Occipital lobe (tissue), 2 donors: ENCODE results near the gene CLEC11A. TPM values are rescaled to one million over a fixed set of nuclear protein-coding genes. Genes with fewer than 3 reads are reported as not detected.

Source experiments
- DNase-seq: peaks from one replicate; lab custom pipeline; 2025; lab: John Stamatoyannopoulos, UW
- total RNA-seq: library from RNA; depleted of rRNA; stranded (reverse); fragments of >200 nt; gene quantifications from one replicate; pipeline ENCODE4 v1.2.3, GENCODE V29; 2014

The CLEC11A gene
- total RNA-seq, 1 donor from 2014 or later = 2.5 TPM

DNA sequence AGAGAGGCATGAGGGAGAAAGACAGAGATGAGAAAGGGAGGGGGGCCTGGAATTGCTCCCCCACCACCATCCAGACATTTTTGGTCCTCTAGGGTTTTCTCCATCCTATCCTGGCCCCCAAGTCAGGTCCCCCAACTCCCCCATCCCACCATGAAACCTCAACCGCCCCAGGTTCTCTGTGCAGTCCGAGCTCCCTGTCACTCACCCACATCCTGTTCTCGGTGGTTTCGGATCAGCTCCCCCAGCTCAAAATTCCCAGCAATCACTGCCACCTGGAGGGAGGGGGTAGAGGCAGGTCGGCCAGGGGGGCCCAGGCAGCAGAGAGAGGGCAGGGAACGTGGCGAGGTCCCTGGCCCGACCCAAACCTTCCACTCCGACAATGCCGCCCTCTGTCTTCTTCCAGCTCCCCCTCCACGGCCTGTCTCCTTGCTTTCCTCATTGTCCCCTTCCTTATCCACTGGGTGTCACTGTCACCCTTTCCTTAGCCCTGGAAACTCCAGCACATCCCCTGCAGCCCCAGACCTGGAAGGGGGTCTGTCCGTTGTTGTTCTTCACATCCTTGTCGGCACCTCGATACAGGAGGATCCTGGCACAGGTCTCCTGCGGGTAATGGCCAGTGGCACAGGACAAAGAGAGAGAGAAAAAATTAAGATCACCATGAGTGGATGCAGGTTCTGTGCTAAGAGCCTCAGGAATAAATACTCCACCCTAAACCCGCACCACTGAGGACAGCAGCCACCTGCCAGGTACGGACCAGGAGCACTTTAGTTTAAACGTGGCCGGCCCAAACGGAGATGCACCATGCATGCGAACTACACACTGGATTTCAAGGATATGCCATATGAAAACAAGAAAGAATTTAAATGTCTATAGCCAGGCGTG, 19.0 kb upstream of the CLEC11A start:
- DNase-seq = no peak

DNA sequence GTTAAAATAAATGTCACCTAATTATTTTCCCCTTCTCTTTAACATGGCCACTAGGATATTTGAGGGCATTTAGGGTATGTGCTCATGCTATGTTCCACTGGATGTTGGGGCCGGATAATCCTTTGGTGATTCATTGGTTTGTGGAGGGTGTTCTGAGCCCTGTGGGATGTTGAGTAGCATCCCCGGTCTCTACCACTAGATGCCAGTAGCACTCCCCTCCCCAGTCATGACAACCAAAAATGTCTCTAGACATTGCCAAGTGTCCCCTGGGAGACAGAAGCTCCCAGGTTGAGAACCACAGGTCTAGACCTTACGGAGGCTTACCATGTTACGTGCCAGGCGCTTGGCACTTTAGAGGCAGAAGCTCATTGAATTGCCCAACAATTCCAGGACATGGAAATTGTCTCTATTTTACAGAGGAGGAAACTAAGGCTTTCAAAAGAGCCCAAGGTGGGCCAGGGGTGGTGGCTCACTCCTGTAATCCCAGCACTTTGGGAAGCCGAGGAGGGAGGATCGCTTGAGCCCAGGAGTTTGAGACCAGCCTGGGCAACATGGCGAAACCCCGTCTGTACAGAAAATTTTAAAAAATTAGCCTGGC, 17.6 kb upstream of the CLEC11A start:
- DNase-seq = peak; percentile 31

DNA sequence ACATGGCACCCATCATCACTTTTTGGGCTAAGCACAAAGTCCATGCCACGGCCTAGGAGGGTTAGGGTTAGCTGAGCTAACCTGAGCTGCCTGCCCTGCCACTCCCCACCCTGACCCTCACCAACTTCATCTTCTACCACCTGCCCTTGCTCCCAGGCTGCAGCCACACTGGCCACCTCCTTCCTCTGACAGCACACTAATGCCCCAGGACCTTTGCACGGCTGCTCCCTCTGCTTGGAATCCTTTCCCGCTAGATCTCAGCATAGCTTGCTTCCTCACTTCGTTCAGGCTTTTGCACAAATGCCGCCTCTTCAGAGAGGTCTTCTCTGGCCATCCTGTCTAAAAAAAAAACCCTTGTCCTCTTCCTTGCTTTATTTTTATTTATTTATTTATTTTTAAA, 16.8 kb upstream of the CLEC11A start:
- no peak for DNase-seq

DNA sequence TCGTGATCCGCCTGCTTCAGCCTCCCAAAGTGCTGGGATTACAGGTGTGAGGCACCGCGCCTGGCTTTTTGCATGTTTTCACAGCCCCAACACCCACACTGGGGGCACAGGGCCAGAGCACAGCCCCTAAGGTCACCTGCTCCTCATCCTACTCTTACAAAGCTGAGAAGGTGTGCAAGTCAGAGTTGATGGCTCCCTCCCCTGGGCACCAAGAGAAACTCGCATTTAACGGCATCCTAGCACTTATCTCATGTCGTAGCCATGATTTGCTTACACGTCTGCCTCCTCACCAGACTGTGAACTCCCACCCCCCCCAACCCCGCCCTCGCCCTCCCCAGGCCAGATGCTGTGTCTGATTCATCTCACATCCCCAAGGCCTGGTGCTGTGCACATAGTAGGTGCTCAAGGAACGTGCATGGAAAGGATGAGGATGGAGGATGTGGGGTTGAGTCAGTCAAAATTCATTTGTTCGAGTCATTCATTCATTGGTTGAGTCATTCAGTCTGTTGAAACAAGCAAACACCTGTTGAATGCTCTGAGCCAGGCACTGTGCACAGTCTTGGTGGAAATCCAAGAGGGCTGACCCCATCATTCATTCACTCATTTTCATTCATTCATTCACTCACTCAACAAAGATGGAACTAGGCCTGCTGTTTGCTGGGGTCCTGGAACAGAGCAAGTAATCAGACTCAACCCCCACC, 14.8 kb upstream of the CLEC11A start:
- DNase-seq = no peak

DNA sequence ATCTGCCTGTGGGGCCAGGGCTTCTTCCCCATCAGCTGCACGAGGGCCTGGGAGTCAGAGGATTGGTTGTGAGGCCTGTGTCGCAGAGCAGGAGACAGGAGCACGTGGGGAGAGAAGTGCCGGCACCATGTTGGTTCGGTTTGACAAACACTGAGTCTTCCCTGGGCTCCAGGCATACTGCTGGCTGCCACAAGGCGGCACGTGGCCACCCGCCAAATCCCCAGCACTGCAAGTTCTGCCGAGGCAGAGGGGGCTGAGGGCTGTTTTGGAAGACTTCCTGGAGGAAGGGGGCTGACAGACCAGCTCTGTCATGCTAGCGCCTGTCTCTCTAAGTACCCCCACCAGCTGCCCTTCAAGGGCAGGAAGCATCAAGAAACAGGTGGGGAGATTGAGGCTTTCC, 13.1 kb upstream of the CLEC11A start:
- DNase-seq = no peak

DNA sequence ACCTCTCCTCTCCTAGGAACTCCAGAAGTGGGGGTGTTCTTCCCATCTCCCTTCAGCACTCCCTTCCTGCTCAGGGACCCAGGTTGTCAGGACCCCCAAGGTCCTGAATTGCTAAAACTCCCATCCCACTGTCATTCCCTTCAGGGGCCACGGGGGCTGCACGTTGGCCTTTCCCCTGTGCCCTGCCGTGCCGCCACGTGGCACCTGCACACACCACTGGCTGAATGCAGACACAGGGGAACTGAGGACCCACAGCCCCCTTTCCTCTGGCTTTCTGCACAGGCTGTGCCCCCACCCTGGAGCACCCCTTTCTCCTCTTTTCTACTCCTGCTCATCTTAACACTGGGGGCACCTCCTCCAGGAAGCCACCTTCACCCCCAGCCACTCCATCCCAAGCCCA, 12.6 kb upstream of the CLEC11A start:
- no peak for DNase-seq

DNA sequence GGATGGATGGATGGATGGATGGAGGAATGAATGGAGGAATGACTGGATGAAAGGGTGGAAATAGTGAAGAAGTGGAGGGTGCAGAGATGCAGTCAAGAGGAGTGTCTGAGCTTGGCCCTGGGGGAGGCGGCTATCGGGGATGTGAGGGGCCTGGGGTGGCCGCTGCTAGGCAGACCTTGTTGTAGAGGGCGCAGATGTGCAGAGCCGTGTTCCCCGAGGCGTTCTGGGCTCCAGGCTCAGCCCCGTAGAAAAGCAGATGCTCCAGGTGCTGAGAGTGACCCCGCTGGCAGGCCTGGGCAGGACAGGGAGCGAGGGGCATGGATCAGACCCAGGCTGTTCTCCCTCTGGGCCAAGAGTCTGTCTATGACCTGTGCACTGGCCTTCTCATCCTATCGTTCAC, 12.0 kb upstream of the CLEC11A start:
- DNase-seq = no peak

DNA sequence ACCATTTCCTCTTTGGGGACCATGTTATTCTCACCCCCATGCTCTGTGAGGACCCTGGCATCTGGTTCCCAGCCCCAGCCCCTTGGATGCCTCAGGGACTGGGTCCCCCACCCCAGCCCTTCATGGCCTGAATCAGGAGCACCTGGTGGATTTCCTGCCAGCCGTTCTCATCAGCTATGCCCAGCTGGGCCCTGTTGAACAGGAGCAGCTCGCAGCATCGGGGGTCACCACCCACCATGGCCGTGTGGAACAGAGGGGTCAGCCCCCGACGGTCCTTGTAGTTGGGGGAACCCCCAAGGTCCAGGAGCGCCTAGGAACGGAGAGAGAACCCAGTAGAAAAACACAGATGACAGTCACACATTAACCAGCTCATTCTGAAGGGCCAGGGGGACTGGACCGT, 11.4 kb upstream of the CLEC11A start:
- DNase-seq = no peak

DNA sequence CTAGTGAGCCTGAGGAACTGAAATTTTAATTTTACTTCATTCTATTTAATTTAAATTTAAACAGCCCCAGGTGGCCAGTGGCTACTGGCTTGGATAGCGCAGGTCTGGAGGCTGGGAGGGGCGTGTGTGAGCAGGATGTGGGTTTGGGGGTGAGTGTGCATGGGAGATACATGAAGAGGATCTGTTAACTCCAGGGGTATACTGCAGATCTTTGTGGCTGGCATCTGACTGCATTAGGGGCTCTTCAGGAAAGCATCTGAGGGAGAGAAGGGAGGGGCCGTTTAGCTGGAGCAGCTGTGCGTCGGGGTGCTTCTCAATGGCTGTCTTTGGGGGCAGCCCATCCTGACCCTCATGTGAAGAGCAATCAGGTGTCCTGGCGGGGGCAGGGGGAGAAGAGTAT, 10.3 kb upstream of the CLEC11A start:
- DNase-seq = no peak

DNA sequence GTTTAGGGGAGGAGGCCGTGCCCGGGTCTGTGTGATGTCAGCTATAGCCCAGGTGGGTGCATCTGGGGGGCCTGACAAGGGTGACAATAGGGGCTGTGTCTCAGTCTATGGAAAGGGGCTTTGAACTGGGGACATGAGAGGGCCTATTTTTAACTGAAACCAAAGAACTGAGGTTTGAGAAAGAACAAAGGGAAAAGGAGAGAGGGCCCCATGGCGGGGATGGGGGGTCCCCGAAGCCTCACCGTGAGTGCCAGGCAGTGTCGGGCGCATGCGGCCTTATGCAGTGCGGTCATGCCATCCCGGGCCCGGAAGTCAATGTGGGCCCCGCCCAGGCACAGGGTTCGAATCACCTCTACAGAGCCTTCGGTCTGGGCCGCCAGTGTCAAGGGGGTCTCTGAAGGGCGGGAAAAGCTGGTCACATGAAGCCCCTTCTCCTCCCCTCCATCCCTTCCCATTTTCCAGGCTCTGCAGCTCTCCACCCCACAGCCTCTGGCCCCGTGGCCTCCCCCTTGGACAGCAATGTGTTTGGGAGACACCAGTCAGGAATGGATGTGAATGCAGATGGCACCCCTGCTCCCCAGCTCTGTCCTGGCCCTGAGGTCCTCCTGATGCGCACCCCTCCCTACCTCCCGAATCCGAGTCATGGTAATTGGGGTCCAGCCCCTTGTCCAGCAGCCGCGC, 9.5 kb upstream of the CLEC11A start:
- no peak for DNase-seq

DNA sequence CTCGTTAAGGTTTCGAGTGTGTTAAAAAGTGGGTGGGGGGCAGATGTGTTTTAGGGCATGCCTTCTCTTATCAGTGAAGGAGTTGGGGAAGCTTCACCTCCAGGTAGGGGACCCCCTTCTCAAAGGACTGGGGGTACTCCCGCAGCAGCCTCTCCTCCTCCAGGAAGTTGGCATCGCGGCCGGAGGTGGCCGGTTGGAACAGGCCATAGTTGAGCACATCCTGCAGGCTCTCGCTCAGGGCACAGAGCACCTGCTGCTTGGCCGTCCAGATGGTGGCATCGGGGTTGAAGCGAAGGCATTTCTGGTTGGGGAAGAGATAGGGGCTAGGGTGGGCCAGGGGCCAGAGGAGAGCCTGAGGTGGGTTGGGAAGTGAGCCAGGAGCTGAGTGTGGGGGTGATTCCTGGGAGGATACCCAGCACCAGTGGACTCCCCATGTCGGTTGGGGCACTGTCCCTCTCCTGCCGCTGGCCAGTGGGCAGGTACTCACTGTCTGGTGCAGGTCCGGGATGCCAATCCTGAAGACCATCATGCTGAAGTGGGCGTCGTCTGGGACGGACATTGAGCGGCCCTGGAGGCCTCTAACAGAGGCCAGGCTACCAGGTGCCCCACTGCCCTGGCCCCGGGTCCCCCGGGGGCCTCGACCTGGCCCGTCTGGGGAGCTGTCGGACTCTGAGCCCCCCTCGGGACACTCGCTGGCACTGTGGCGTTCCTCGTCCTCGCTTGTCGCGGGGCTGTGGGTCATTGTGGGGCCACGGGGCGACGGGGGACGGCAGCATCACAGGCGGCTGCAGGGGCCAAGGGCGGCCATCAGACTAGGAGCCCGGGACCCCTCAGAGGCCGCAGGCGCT, 6.8 kb upstream of the CLEC11A start:
- DNase-seq = no peak

DNA sequence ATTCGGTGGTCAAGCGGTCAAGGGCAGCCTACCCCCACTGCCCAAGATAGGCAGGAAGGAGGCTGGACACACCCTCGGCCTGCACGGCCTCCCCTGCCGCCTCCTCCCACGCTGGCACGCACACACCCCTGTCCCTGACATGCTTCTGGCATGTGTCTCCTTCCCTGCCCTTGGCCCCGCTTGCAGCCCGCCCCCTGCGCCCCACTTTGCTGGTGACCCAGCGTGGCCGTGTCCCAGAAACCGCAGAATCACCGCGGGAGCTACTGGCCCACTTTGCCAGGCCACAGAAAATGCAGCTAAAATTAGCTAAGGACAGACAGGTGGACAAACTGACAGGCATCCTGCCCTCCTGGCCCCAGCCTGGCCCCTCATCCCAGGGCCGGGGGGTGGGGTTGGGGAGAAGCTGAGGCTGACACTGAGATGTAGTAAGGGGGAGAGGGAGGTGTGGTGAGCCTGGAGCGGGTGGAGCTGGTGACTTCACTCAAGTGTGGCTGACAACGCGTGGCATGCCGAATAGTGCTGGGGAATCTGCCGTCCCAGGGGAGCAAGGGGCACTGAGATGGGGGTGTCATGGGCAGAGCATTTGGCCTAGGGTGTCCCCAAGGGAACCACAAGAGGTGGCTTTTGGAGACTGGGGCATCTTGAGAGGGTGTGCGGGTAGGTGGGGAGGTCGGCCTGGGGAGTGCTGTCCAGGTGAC, 6.0 kb upstream of the CLEC11A start:
- DNase-seq = no peak

DNA sequence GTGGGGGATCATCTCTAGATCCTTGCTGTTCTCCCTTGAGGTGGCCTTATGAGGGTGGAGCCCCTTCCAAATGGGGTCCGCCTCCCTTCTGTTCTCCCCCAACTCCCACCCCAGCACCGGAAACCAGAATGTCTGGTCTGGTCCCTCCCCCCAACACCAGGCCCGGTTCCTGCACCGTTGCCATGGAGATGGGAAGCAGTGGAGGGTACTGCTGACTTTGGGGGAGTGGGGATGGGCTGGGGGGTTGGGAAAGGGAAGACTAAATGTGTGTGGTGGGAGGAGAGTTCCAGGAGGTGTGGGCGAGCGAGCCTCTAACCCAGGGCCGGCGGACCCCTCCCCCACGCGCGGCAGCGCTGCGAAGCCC, 5.3 kb upstream of the CLEC11A start:
- DNase-seq = no peak

DNA sequence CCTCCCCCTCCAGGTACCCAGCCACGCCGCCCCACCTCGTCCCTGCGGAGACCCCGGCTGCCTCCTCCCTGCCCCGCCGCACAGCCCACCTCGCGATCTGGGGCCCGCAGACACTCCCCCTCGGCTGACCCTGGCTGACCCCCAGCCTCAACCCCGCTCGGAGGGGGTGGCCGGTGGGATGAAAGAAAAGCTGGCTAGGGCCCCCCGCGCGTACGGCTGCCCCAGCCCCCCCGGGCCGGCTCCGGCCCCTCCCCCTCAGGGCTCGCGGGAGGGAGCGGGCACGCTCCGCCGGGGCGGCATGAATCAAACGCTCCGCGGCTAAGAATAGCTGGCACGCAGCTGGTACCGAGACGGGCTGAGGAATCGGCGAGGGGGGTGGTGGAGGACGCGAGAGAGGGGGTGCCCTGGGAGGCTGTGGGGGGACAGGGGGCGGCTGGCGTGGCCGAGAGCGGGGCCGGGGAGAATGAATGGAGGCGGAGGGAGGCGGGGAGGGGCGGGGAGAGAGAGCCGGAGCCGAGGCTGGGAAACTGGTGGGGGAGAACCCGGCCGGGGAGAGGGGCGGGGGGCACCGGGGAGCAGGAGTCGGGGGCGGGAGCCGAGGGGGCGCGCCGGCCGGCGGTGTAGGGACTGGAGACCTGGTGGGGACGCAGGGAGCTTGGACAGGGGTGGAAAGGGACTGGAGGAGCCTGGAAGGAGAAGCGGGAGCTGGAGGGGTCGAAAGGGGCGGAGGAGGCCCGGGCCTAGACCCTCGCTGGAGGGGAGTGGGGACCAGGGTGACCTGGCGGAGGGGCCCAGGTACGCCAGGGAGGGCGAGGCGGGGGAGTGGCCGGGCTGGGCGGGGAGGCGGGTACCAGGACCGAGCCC, 4.7 kb upstream of the CLEC11A start:
- peak; percentile 45 for DNase-seq

DNA sequence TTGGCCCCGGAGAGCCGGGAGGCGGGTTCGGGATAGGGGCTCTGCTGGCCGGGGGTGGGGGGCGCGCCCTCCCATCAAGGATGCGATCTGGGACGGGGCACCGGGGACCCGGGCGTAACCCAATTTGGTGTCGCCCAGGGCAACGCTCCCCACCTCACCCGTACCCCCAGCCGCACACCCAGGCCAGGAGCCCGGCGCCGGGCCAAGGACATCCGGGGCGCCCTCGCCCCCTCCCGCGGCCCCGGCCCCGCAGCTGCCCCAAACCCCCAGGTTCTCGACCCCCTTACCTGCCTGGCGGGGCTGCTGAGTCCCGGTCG, 4.1 kb upstream of the CLEC11A start:
- no peak for DNase-seq

DNA sequence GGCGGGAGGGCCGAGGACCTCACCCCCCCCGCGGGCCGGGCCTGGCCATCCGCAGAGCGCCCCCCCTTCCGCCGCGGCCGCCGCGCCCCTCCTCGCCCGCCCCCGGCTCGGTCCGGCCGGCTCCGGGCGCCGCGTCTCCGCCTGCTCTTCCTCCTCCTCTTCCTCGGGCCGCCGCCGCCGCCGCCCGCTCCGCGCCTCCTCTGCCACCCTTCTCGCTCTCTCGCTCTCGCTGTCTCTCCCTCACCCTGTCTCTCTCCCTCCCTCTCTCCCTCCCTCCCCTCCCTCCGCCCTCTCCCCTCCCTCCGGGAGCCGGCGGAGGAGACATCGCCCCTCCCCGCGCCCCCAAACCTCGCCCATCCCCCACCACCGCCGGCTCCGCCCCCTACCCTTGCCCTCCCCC, 3.6 kb upstream of the CLEC11A start, which contains the start of gene SHANK1:
Gene SHANK1 (minus strand): TSS at position 237 of the 400 bp plus-strand sequence. CDS start 2,883 bp downstream, outside the sequence.
- no peak for DNase-seq

DNA sequence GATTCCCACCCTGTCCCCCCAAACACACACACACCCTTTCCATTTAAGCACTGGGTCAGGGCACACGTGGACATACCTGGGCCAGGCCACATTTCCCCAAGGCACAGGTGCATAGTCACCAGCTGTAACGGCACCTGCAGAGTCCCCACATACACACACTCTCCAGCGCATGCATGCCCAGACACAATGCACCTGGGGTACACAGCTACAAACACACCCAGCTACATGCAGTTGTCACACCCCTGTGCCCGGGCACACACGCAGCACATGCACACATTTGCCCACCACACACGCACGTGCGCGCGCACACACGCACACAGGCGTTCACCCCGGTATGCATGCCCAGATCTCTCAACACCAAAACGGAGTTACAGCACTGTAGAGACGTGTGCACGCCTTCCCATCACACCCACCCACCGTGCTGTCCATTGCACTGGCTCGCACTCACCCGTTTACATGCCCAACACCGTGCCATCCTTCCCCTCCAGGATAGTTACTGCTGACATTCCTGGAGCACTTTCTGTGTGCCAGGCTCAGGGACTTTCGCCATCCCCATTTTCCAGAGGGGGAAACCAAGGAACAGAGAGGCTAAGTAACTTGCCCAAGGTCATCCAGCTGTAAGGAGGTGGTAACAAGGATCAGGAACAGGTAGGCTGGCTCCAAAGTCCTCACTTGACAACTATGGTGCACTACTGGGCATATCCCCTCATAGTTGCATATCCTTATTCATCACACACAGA, 2.8 kb upstream of the CLEC11A start:
- no peak for DNase-seq

DNA sequence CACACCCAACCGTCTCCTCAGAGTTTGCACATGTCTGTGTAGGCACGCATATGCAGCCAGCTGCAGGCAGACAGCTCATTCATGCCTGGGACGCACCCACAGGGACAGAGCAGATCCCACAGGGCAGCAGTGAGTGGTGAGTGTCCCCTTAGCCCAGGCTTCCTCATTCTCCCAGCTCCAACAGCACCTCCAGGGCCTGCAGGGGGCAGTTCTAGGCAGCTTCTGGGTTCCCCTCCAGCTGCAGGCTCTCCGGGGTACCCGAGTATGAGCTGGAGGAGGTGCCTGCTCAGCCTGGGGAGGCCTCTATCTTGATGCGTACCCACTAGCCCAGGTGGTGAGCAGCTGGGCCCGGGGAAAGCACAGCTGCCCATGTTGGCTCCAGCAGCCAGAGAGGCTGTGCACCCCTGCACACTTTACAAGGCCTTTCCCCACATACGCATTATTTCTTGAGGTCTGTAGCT, 2.2 kb upstream of the CLEC11A start:
- DNase-seq = peak; percentile 18
